ENCODE data around the gene SCUBE2.

DNA sequence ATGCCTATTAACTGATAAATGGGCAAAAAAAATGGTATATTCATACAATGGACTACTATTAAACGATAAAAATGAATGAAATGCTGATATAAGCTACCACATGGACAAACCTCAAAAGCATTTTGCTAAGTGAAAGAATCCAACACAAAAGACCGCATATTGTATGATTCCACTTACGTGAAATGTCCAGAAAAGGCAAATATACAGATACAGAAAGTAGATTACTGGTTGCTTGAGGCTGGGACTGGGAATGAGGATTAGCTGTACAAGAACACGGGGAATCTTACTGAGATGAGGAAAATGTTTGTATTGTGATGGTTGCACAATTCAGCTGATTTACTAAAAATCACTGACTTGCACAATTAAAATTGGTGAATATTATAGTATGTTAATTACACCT, 8.8 kb downstream of the SCUBE2 start:
- TF ChIP-seq, protein P1, sequence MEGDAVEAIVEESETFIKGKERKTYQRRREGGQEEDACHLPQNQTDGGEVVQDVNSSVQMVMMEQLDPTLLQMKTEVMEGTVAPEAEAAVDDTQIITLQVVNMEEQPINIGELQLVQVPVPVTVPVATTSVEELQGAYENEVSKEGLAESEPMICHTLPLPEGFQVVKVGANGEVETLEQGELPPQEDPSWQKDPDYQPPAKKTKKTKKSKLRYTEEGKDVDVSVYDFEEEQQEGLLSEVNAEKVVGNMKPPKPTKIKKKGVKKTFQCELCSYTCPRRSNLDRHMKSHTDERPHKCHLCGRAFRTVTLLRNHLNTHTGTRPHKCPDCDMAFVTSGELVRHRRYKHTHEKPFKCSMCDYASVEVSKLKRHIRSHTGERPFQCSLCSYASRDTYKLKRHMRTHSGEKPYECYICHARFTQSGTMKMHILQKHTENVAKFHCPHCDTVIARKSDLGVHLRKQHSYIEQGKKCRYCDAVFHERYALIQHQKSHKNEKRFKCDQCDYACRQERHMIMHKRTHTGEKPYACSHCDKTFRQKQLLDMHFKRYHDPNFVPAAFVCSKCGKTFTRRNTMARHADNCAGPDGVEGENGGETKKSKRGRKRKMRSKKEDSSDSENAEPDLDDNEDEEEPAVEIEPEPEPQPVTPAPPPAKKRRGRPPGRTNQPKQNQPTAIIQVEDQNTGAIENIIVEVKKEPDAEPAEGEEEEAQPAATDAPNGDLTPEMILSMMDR (IDR thresholded peaks at IDR 0.05): no peak
- TF ChIP-seq POLR2A (IDR thresholded peaks at IDR 0.05): no peak

Measured in body of pancreas (tissue), 4 donors.